Measurements from ENCODE around the gene SERPINF2. TPM values are rescaled to one million over a fixed set of nuclear protein-coding genes. Genes with fewer than 3 reads are reported as not detected.
A peak's percentile ranks its signal among the peaks of the same experiment; 100 is the strongest.

The SERPINF2 gene
- polyA plus RNA-seq, 1 donor (not counting 4 experiments of a cell fraction or from before 2014, with no cell fraction given), result 0.96 TPM

GRCh38 chr17:1729966-1730325 lies 12.7 kb upstream of the SERPINF2 start:
- no peaks in the 10 kb centered on the region for H3K27me3 ChIP-seq (ENCODE audit: control insufficient read depth, extremely low read depth, insufficient read depth, low read length)
- no peaks in the 10 kb centered on the region for H3K9me3 ChIP-seq (ENCODE audit: control insufficient read depth, low read depth, low read length)
- H3K36me3 ChIP-seq (ENCODE audit: control insufficient read depth in 2 of 2, extremely low read depth in 1 of 2, insufficient read depth in 2 of 2, low read length in 2 of 2), result peaks cover 11 to 13% of the 10 kb centered on the region in 2 experiments

GRCh38 chr17:1730326-1731193 lies 12.1 kb upstream of the SERPINF2 start:
- dilution Hi-C loops (cut with MboI; ENCODE audit: extremely low pct_ligation_motif_present, low sequenced_read_pairs), result loop anchor here (5.0 kb wide), 1 partner anchor 52 kb away; no protein-coding TSS in a partner anchor
- Histone ChIP-seq H3K79me2 (ENCODE audit: control insufficient read depth, insufficient read depth, low read length) (peaks cover 9% of the 10 kb centered on the region), H3K4me1 (ENCODE audit: control insufficient read depth, extremely low read depth, insufficient read depth, low read length) (peaks cover 14% of the 10 kb centered on the region), H3K4me3 (ENCODE audit: control insufficient read depth in 2 of 3, extremely low read depth in 1 of 3, insufficient read depth in 2 of 3, low read depth in 1 of 3, low read length in 3 of 3) (no peak overlapping the region), H3K9ac (ENCODE audit: control insufficient read depth, extremely low read depth, insufficient read depth, low read length) (peak overlapping the region; percentile 61), H3K9me1 (ENCODE audit: control insufficient read depth, extremely low read depth, insufficient read depth, low read length) (no peaks in the 10 kb centered on the region), H3K9me3 (ENCODE audit: control insufficient read depth, low read depth, low read length) (no peaks in the 10 kb centered on the region), H3K27ac (ENCODE audit: control insufficient read depth, insufficient read depth, low read length) (peak overlapping the region; percentile 60), H3K27me3 (ENCODE audit: control insufficient read depth, extremely low read depth, insufficient read depth, low read length) (no peaks in the 10 kb centered on the region), H4K20me1 (ENCODE audit: control insufficient read depth, extremely low read depth, insufficient read depth, low read length) (no peaks in the 10 kb centered on the region), H3K4me2 (ENCODE audit: control insufficient read depth, extremely low read depth, insufficient read depth, low read depth, low read length) (peak overlapping the region; percentile 67), H2AFZ (ENCODE audit: control insufficient read depth, low read length) (peak overlapping the region; percentile 6), H3K36me3 (ENCODE audit: control insufficient read depth in 2 of 2, extremely low read depth in 1 of 2, insufficient read depth in 2 of 2, low read length in 2 of 2) (peaks cover 11 to 13% of the 10 kb centered on the region in 2 experiments)
- no peak for DNase-seq (ENCODE audit: low read depth, low spot score)
- peak; percentile 92 for FAIRE-seq
- TF ChIP-seq EZH2 (IDR thresholded peaks at IDR 0.05; ENCODE audit: low read length) (no peak), CTCF (optimal IDR thresholded peaks at IDR 0.05 in 1 of 3, IDR thresholded peaks at IDR 0.05 in 1 of 3, conservative IDR thresholded peaks at IDR 0.05 in 1 of 3; ENCODE audit: extremely low read depth in 1 of 3, insufficient read depth in 2 of 3, low read length in 3 of 3) (no peak)

More at GRCh38 chr17:1729966-1730325, 12.7 kb upstream of the SERPINF2 start:
- Histone ChIP-seq H3K79me2 (ENCODE audit: control insufficient read depth, insufficient read depth, low read length) (peaks cover 13% of the 10 kb centered on the region), H2AFZ (ENCODE audit: control insufficient read depth, low read length) (no peak overlapping the region), H3K9me1 (ENCODE audit: control insufficient read depth, extremely low read depth, insufficient read depth, low read length) (no peaks in the 10 kb centered on the region), H3K27ac (ENCODE audit: control insufficient read depth, insufficient read depth, low read length) (no peak overlapping the region), H3K4me2 (ENCODE audit: control insufficient read depth, extremely low read depth, insufficient read depth, low read depth, low read length) (no peak overlapping the region), H3K4me3 (ENCODE audit: control insufficient read depth in 2 of 3, extremely low read depth in 1 of 3, insufficient read depth in 2 of 3, low read depth in 1 of 3, low read length in 3 of 3) (no peak overlapping the region), H3K4me1 (ENCODE audit: control insufficient read depth, extremely low read depth, insufficient read depth, low read length) (peaks cover 17% of the 10 kb centered on the region), H4K20me1 (ENCODE audit: control insufficient read depth, extremely low read depth, insufficient read depth, low read length) (no peaks in the 10 kb centered on the region), H3K9ac (ENCODE audit: control insufficient read depth, extremely low read depth, insufficient read depth, low read length) (no peak overlapping the region)
- TF ChIP-seq CTCF (optimal IDR thresholded peaks at IDR 0.05 in 1 of 3, IDR thresholded peaks at IDR 0.05 in 1 of 3, conservative IDR thresholded peaks at IDR 0.05 in 1 of 3; ENCODE audit: extremely low read depth in 1 of 3, insufficient read depth in 2 of 3, low read length in 3 of 3) (no peak), EZH2 (IDR thresholded peaks at IDR 0.05; ENCODE audit: low read length) (no peak)
- FAIRE-seq (no peak), DNase-seq (ENCODE audit: low read depth, low spot score) (no peak)
- dilution Hi-C loops (cut with MboI; ENCODE audit: extremely low pct_ligation_motif_present, low sequenced_read_pairs), result loop anchor here (5.0 kb wide), 1 partner anchor 52 kb away; no protein-coding TSS in a partner anchor
